SU-DHL-6 (cell line): ENCODE measurements around the gene SNX8.
"Not testable (repeated sequence)": the region's sequence is repeated elsewhere in the genome, so short reads cannot be mapped to it uniquely, and the experiment has no call there.

Experiments
- CTCF ChIP-seq: fragments of 200-600 bp; sonication (generic); IDR thresholded peaks from one replicate; pipeline ENCODE4 v1.5.1; 2017; ENCODE audit warnings: antibody characterized with exemption, mild to moderate bottlenecking, low read length, moderate library complexity; ENCODE audit not compliant: insufficient read depth, poor library complexity, severe bottlenecking
- EZH2phosphoT487 ChIP-seq: fragments of 200-600 bp; sonication (generic), shearing (Covaris generic); conservative IDR thresholded peaks from 2 replicates; pipeline ENCODE4 v1.6.1; 2018; ENCODE audit warnings: mild to moderate bottlenecking, antibody characterized with exemption, low read length, moderate library complexity, mixed read lengths

DNA sequence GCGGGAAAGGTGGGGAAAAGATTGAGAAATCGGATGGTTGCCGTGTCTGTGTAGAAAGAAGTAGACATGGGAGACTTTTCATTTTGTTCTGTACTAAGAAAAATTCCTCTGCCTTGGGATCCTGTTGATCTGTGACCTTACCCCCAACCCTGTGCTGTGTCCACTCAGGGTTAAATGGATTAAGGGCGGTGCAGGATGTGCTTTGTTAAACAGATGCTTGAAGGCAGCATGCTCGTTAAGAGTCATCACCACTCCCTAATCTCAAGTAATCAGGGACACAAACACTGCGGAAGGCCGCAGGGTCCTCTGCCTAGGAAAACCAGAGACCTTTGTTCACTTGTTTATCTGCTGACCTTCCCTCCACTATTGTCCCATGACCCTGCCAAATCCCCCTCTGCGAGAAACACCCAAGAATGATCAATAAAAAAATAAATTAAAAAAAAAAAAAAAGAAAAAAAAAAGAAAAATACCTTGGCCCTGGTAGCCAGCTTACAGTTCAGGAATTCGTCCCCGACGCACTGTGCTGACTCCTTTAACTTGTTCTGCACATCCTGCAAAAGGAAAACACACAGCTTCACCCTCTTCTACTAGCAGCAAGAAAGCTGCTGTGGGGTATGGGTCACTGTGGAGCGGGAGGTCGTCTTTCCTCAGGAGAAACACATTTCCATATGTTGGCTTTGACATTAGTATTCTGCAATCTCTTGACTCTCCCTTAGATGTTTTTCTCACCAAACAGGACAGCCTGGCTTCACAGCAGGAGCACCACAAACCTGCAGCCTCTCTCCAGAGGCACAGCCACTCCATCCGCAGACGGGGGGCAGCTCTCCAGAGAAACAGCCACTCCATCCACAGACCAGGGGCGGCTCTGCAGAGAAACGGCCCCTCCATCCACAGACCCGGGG, 44.9 kb downstream of the SNX8 start:
- not testable (repeated sequence) for TF ChIP-seq CTCF, EZH2phosphoT487
